WTC11 (cell line): Measurements from ENCODE around the gene FYCO1.

Experiments
- ATF3 ChIP-seq: sonication (generic); formaldehyde crosslinking; conservative IDR thresholded peaks from 2 replicates; pipeline ENCODE4 v1.8.1; 2022; ENCODE audit warnings: mild to moderate bottlenecking, missing genetic modification reagents
- CBFB ChIP-seq: sonication (generic); formaldehyde crosslinking; IDR thresholded peaks from 2 replicates; pipeline ENCODE4 v1.8.1; 2022; ENCODE audit warnings: mild to moderate bottlenecking, low read depth, missing genetic modification reagents
- CTCF ChIP-seq: fragments of 200-600 bp; IDR thresholded peaks from 2 replicates; pipeline ENCODE4 v1.8.0; 2022; ENCODE audit warnings: antibody characterized with exemption
- NR1H2 ChIP-seq: sonication (generic); formaldehyde crosslinking; IDR thresholded peaks from 2 replicates; pipeline ENCODE4 v1.9.0; 2021; ENCODE audit warnings: mild to moderate bottlenecking, moderate library complexity, missing genetic modification reagents

DNA sequence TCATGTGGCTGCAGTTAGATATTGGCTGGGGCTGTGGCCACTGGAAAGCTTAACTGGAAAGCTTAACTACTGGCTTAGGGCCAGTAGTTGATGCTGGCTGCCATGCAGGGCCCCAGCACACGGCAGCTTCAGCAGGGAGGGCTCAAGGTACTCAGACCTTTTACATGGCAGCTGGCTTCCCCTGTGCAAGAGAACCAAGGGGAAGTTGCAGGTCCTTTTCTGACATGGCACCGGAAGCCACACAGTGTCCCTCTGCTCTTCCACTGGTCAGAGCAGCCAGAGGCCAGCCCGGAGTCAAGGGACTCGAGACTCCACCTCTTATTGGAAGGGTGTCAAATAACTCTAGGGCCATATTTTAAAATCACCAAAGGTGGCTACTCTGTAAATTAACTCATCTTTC lies 84.7 kb downstream of the FYCO1 start:
- TF ChIP-seq CBFB (CRISPR knock-in tag) (no peak), ATF3 (CRISPR knock-in tag) (no peak), NR1H2 (no peak), CTCF (no peak)
